GM12892 (cell line): ENCODE measurements around the gene EGFL7.

Experiments used
- DNase-seq: peaks from one replicate; pipeline ENCODE4 v3.0.0; 2011; ENCODE audit not compliant: insufficient read length
- FAIRE-seq: peaks from 2 replicates; lab custom pipeline; 2011; peaks lifted over from hg19 to GRCh38; lab: Jason Lieb, UNC
- POLR2A ChIP-seq: IDR thresholded peaks from 2 replicates; pipeline ENCODE4 v1.6.1; 2011; ENCODE audit warnings: low read depth, low read length, control low read depth
- POLR2AphosphoS5 ChIP-seq: IDR thresholded peaks from 2 replicates; pipeline ENCODE4 v1.6.1; 2011; ENCODE audit warnings: low read depth, low read length, control low read depth
- TAF1 ChIP-seq: IDR thresholded peaks from 2 replicates; pipeline ENCODE4 v1.6.1; 2011; ENCODE audit warnings: low read depth, mild to moderate bottlenecking, control low read depth, low read length, borderline replicate concordance

Gene EGFL7

GRCh38 chr9:136711751-136712689 lies 49.3 kb downstream of the EGFL7 start, which contains the start of gene DIPK1B:
TSS of gene DIPK1B (plus strand) at chr9:136712572. CDS start at chr9:136712666, 94 bp downstream.
- TF ChIP-seq POLR2AphosphoS5 = no peak
- TF ChIP-seq POLR2A = no peak
- no peak for TF ChIP-seq TAF1
- FAIRE-seq (no peak), DNase-seq (no peak)

- DNase-seq (no peak), FAIRE-seq (no peak)
- TF ChIP-seq POLR2A (no peak), POLR2AphosphoS5 (no peak), TAF1 (no peak)
These were observed 50.2 kb downstream of the EGFL7 start for GRCh38 chr9:136712690-136713544.

GRCh38 chr9:136713550-136713949 lies 50.8 kb downstream of the EGFL7 start:
- no peak for TF ChIP-seq POLR2AphosphoS5
- no peak for DNase-seq
- no peak for FAIRE-seq

- TF ChIP-seq POLR2A (no peak), TAF1 (no peak), POLR2AphosphoS5 (no peak)
- no peak for DNase-seq
- no peak for FAIRE-seq
These were observed 51.6 kb downstream of the EGFL7 start for GRCh38 chr9:136714096-136714892.

GRCh38 chr9:136714893-136715274 lies 52.2 kb downstream of the EGFL7 start:
- DNase-seq (no peak), FAIRE-seq (no peak)
- TF ChIP-seq POLR2A (no peak), TAF1 (no peak), POLR2AphosphoS5 (no peak)

- TF ChIP-seq POLR2AphosphoS5 (no peak), POLR2A (no peak), TAF1 (no peak)
- FAIRE-seq (no peak), DNase-seq (no peak)
These were observed 54.7 kb downstream of the EGFL7 start for GRCh38 chr9:136717399-136717798.

GRCh38 chr9:136718345-136719194 lies 55.9 kb downstream of the EGFL7 start:
- FAIRE-seq = no peak
- no peak for TF ChIP-seq POLR2AphosphoS5
- no peak for TF ChIP-seq TAF1
- no peak for TF ChIP-seq POLR2A

GRCh38 chr9:136719195-136719880 lies 56.6 kb downstream of the EGFL7 start:
- DNase-seq (no peak), FAIRE-seq (no peak)
- no peak for TF ChIP-seq TAF1
- TF ChIP-seq POLR2A = no peak
- TF ChIP-seq POLR2AphosphoS5 = no peak

More at GRCh38 chr9:136718345-136719194, 55.9 kb downstream of the EGFL7 start:
- DNase-seq = no peak

- no peak for DNase-seq
- TF ChIP-seq POLR2AphosphoS5 = no peak
- no peak for TF ChIP-seq TAF1
- TF ChIP-seq POLR2A = no peak
- no peak for FAIRE-seq
These were observed 57.7 kb downstream of the EGFL7 start for GRCh38 chr9:136720251-136720897.

- DNase-seq (no peak), FAIRE-seq (no peak)
- TF ChIP-seq POLR2A (no peak), TAF1 (no peak), POLR2AphosphoS5 (no peak)
These were observed 58.2 kb downstream of the EGFL7 start for GRCh38 chr9:136720898-136721338.
